ENCODE data around the gene STPG2. TPM values are rescaled to one million over a fixed set of nuclear protein-coding genes. Genes with fewer than 3 reads are reported as not detected.

STPG2 gene
- total and polyA plus RNA-seq, 7 donors = 0.06 to 0.71 (median 0.33) TPM; not detected in 4

DNA sequence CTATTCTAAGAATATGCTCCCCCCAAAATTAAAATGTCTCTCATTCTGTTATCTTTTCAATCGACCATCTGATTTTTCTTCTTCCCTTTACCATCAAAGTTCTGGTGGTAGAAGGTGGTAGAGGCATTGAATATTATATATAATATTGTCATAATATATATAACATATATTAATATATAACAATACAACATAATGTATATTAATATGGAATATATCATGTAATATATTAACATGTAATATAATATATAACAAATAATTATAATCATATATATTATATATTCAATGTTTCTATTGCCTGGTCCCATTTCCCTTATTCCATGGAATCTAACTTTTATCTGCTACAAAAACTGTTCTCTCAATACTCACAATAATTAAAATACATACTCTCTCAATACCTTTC, 40.6 kb downstream of the STPG2 start:
- Histone ChIP-seq H3K36me3 (no peaks in the 10 kb centered on the region), H3K4me1 (peaks cover 0 to 1% (median 0%) of the 10 kb centered on the region in 4 donors), H3K4me3 (no peak overlapping the region), H3K9me3 (no peaks in the 10 kb centered on the region), H3K27me3 (no peaks in the 10 kb centered on the region), H3K27ac (no peak overlapping the region)
- no peak for DNase-seq
- intact Hi-C loops (cut with DNase I) = no loop called here
- whole genome bisulfite sequencing, 2 donors = 77 to 79% methylated on average over 1 of the region's 1 CpG
- no peak for TF ChIP-seq EP300 (IDR thresholded peaks at IDR 0.05)
- TF ChIP-seq POLR2AphosphoS5 (IDR thresholded peaks at IDR 0.05) = no peak
- TF ChIP-seq POLR2A (IDR thresholded peaks at IDR 0.05) = no peak

DNA sequence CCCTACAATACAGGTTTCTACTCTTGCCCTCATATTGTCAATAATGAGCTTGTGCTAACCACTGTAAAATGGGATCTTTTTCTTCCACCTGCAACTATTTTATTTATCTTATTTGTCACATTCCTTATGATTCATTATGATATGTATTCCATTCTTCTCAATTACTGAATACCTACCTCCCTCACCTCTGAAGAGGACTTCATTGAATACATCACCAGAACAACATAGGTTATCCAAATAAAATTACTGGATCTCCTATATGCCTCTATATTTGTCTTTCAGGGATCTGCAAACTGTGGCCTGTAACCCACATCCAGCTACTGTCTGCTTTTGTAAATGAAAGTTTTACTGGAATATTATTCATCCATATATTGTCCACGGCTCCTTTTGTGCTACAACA, 41.3 kb downstream of the STPG2 start:
- TF ChIP-seq, protein P1, sequence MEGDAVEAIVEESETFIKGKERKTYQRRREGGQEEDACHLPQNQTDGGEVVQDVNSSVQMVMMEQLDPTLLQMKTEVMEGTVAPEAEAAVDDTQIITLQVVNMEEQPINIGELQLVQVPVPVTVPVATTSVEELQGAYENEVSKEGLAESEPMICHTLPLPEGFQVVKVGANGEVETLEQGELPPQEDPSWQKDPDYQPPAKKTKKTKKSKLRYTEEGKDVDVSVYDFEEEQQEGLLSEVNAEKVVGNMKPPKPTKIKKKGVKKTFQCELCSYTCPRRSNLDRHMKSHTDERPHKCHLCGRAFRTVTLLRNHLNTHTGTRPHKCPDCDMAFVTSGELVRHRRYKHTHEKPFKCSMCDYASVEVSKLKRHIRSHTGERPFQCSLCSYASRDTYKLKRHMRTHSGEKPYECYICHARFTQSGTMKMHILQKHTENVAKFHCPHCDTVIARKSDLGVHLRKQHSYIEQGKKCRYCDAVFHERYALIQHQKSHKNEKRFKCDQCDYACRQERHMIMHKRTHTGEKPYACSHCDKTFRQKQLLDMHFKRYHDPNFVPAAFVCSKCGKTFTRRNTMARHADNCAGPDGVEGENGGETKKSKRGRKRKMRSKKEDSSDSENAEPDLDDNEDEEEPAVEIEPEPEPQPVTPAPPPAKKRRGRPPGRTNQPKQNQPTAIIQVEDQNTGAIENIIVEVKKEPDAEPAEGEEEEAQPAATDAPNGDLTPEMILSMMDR (IDR thresholded peaks at IDR 0.05) = no peak
- TF ChIP-seq POLR2AphosphoS5 (IDR thresholded peaks at IDR 0.05) (no peak), EP300 (IDR thresholded peaks at IDR 0.05) (no peak), POLR2A (IDR thresholded peaks at IDR 0.05) (no peak)
- no peaks in the 10 kb centered on the region for H3K4me1 ChIP-seq

DNA sequence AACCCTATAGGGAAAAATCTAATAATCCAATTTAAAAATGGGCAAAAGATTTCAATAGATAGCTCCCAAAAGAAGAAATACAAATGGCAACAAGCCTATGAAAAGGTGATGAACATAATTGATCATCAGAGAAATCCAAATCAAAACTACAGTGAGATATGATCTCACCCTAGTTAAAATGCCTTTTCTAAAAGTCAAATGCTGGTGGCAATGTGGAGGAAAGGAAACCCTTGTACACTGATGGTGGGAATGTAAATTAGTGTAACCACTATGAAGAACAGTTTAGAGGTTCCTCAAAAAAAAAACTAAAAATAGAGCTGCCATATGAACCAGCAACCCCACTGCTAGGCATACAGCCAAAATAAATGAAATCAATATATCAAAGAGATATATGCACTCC, 44.5 kb downstream of the STPG2 start:
- Histone ChIP-seq H3K27me3 (no peaks in the 10 kb centered on the region), H3K36me3 (no peaks in the 10 kb centered on the region), H3K27ac (no peak overlapping the region), H3K4me1 (no peaks in the 10 kb centered on the region), H3K9me3 (no peaks in the 10 kb centered on the region), H3K4me3 (no peak overlapping the region)
- intact Hi-C loops (cut with DNase I) = no loop called here
- no peak for DNase-seq
- TF ChIP-seq EP300 (IDR thresholded peaks at IDR 0.05) = no peak
- no peak for TF ChIP-seq POLR2A (IDR thresholded peaks at IDR 0.05)
- TF ChIP-seq, protein P1 (IDR thresholded peaks at IDR 0.05) = no peak
- TF ChIP-seq POLR2AphosphoS5 (IDR thresholded peaks at IDR 0.05) = no peak

More for the DNA sequence above, 41.3 kb downstream of the STPG2 start:
- WGBS, 2 donors = 0 to 82% methylated on average over 1 of the region's 1 CpG
- H3K36me3 ChIP-seq = no peaks in the 10 kb centered on the region
- no peak for DNase-seq
- no peaks in the 10 kb centered on the region for H3K27me3 ChIP-seq
- H3K9me3 ChIP-seq = no peaks in the 10 kb centered on the region
- intact Hi-C loops (cut with DNase I) = no loop called here
- H3K27ac ChIP-seq = no peak overlapping the region
- H3K4me3 ChIP-seq = no peak overlapping the region

DNA sequence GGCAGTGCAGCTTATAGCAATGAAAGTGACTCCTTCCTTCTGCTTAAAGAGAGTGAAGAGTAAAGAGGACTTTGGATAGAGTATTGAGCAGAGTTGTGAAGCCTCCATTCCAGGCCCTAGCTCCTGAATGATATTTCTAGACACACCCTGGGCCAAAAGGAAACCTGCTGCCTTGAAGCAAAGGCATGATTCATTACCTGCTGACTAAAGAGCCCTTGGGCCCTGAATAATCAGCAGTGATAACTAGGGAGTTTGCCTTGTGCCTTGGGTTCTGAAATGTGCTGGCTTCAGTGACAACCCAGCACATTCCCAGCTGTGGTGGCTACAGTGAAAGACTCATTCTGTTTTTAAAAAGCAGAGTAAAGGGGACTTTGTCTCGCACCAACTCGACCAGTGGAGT, 49.2 kb downstream of the STPG2 start:
- WGBS, 2 donors = 96 to 98% methylated on average over 2 of the region's 2 CpGs
- DNase-seq = no peak
- Histone ChIP-seq H3K36me3 (no peaks in the 10 kb centered on the region), H3K4me1 (no peaks in the 10 kb centered on the region), H3K27me3 (no peaks in the 10 kb centered on the region), H3K27ac (no peak overlapping the region), H3K4me3 (no peak overlapping the region), H3K9me3 (no peaks in the 10 kb centered on the region)
- intact Hi-C loops (cut with DNase I) = no loop called here
- no peak for TF ChIP-seq POLR2AphosphoS5 (IDR thresholded peaks at IDR 0.05)
- TF ChIP-seq, protein P1 (IDR thresholded peaks at IDR 0.05) = no peak
- TF ChIP-seq POLR2A (IDR thresholded peaks at IDR 0.05) = no peak
- no peak for TF ChIP-seq EP300 (IDR thresholded peaks at IDR 0.05)

DNA sequence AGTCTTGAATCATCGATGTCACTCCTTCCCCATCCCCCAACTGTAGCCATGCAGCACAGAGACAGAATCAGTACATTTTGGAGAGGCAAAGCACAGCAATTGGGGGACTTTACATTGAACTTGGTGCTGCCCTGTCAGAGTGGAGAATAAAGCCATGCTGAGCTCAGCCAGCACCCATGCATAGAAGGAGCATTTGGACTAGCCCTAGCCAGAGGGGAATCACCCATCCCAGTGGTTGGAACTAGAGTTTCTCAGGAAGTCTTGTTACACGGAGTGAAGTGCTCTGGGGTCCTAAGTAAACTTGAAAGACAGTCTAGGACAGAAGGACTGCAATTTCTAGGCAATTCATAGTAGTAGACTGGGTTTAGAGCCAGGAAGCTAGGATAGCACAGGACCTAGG, 49.6 kb downstream of the STPG2 start:
- DNase-seq = no peak
- intact Hi-C loops (cut with DNase I) = no loop called here

More for the DNA sequence above, 49.6 kb downstream of the STPG2 start:
- TF ChIP-seq, protein P1 (IDR thresholded peaks at IDR 0.05) = no peak
- no peak for TF ChIP-seq EP300 (IDR thresholded peaks at IDR 0.05)
- no peak for TF ChIP-seq POLR2A (IDR thresholded peaks at IDR 0.05)
- no peak for TF ChIP-seq POLR2AphosphoS5 (IDR thresholded peaks at IDR 0.05)
- Histone ChIP-seq H3K27me3 (no peaks in the 10 kb centered on the region), H3K27ac (no peak overlapping the region), H3K4me3 (no peak overlapping the region), H3K9me3 (no peaks in the 10 kb centered on the region), H3K36me3 (no peaks in the 10 kb centered on the region), H3K4me1 (no peaks in the 10 kb centered on the region)
- WGBS, 2 donors = 86 to 90% methylated on average over 2 of the region's 2 CpGs
